Measurements from ENCODE around the gene PARD3.

The PARD3 gene

GRCh38 chr10:34734918-34735317 is 80.2 kb downstream of the PARD3 start:
- DNase-seq, result no peak
- Histone ChIP-seq H3K36me3 (ENCODE audit: control insufficient read depth, insufficient read depth, low read length) (no peaks in the 10 kb centered on the region), H3K4me3 (ENCODE audit: insufficient read depth, low read depth, low read length, poor library complexity, severe bottlenecking) (no peak overlapping the region), H3K4me1 (ENCODE audit: control insufficient read depth, insufficient read depth, low read length, poor library complexity, severe bottlenecking) (no peaks in the 10 kb centered on the region), H3K27me3 (replicated peaks; ENCODE audit: control insufficient read depth, insufficient read depth, low read length, poor library complexity, severe bottlenecking) (no peaks in the 10 kb centered on the region), H3K27ac (ENCODE audit: insufficient read depth, low read length, poor library complexity, severe bottlenecking) (no peak overlapping the region), H3K9me3 (ENCODE audit: control insufficient read depth, low read length) (no peaks in the 10 kb centered on the region)

GRCh38 chr10:34732926-34733325 is 82.2 kb downstream of the PARD3 start:
- Histone ChIP-seq H3K9me3 (ENCODE audit: control insufficient read depth, low read length) (no peaks in the 10 kb centered on the region), H3K4me3 (ENCODE audit: insufficient read depth, low read depth, low read length, poor library complexity, severe bottlenecking) (no peak overlapping the region)

GRCh38 chr10:34731885-34732701 is 83.0 kb downstream of the PARD3 start:
- DNase-seq, result no peak

More at GRCh38 chr10:34732926-34733325, 82.2 kb downstream of the PARD3 start:
- Histone ChIP-seq H3K27me3 (replicated peaks; ENCODE audit: control insufficient read depth, insufficient read depth, low read length, poor library complexity, severe bottlenecking) (no peaks in the 10 kb centered on the region), H3K4me1 (ENCODE audit: control insufficient read depth, insufficient read depth, low read length, poor library complexity, severe bottlenecking) (no peaks in the 10 kb centered on the region), H3K27ac (ENCODE audit: insufficient read depth, low read length, poor library complexity, severe bottlenecking) (no peak overlapping the region), H3K36me3 (ENCODE audit: control insufficient read depth, insufficient read depth, low read length) (no peaks in the 10 kb centered on the region)
- DNase-seq, result no peak

GRCh38 chr10:34731213-34731612 is 83.9 kb downstream of the PARD3 start:
- H3K27me3 ChIP-seq (replicated peaks; ENCODE audit: control insufficient read depth, insufficient read depth, low read length, poor library complexity, severe bottlenecking), result no peaks in the 10 kb centered on the region
- H3K9me3 ChIP-seq (ENCODE audit: control insufficient read depth, low read length), result no peaks in the 10 kb centered on the region
- H3K36me3 ChIP-seq (ENCODE audit: control insufficient read depth, insufficient read depth, low read length), result no peaks in the 10 kb centered on the region
- H3K4me1 ChIP-seq (ENCODE audit: control insufficient read depth, insufficient read depth, low read length, poor library complexity, severe bottlenecking), result no peaks in the 10 kb centered on the region
- no peak for DNase-seq
- no peak overlapping the region for H3K27ac ChIP-seq (ENCODE audit: insufficient read depth, low read length, poor library complexity, severe bottlenecking)
- no peak overlapping the region for H3K4me3 ChIP-seq (ENCODE audit: insufficient read depth, low read depth, low read length, poor library complexity, severe bottlenecking)

More at GRCh38 chr10:34731885-34732701, 83.0 kb downstream of the PARD3 start:
- H3K4me1 ChIP-seq (ENCODE audit: control insufficient read depth, insufficient read depth, low read length, poor library complexity, severe bottlenecking), result no peaks in the 10 kb centered on the region
- no peak overlapping the region for H3K4me3 ChIP-seq (ENCODE audit: insufficient read depth, low read depth, low read length, poor library complexity, severe bottlenecking)
- no peak overlapping the region for H3K27ac ChIP-seq (ENCODE audit: insufficient read depth, low read length, poor library complexity, severe bottlenecking)
- no peaks in the 10 kb centered on the region for H3K36me3 ChIP-seq (ENCODE audit: control insufficient read depth, insufficient read depth, low read length)
- no peaks in the 10 kb centered on the region for H3K9me3 ChIP-seq (ENCODE audit: control insufficient read depth, low read length)
- H3K27me3 ChIP-seq (replicated peaks; ENCODE audit: control insufficient read depth, insufficient read depth, low read length, poor library complexity, severe bottlenecking), result no peaks in the 10 kb centered on the region

- no peak overlapping the region for H3K27ac ChIP-seq (ENCODE audit: insufficient read depth, low read length, poor library complexity, severe bottlenecking)
- H3K27me3 ChIP-seq (replicated peaks; ENCODE audit: control insufficient read depth, insufficient read depth, low read length, poor library complexity, severe bottlenecking), result no peaks in the 10 kb centered on the region
- no peak for DNase-seq
- no peaks in the 10 kb centered on the region for H3K36me3 ChIP-seq (ENCODE audit: control insufficient read depth, insufficient read depth, low read length)
- no peak overlapping the region for H3K4me3 ChIP-seq (ENCODE audit: insufficient read depth, low read depth, low read length, poor library complexity, severe bottlenecking)
- H3K9me3 ChIP-seq (ENCODE audit: control insufficient read depth, low read length), result no peaks in the 10 kb centered on the region
- no peaks in the 10 kb centered on the region for H3K4me1 ChIP-seq (ENCODE audit: control insufficient read depth, insufficient read depth, low read length, poor library complexity, severe bottlenecking)
Measured at GRCh38 chr10:34730726-34731125, 84.4 kb downstream of the PARD3 start.

- Histone ChIP-seq H3K4me3 (ENCODE audit: insufficient read depth, low read depth, low read length, poor library complexity, severe bottlenecking) (no peak overlapping the region), H3K36me3 (ENCODE audit: control insufficient read depth, insufficient read depth, low read length) (no peaks in the 10 kb centered on the region), H3K27ac (ENCODE audit: insufficient read depth, low read length, poor library complexity, severe bottlenecking) (no peak overlapping the region), H3K27me3 (replicated peaks; ENCODE audit: control insufficient read depth, insufficient read depth, low read length, poor library complexity, severe bottlenecking) (no peaks in the 10 kb centered on the region), H3K4me1 (ENCODE audit: control insufficient read depth, insufficient read depth, low read length, poor library complexity, severe bottlenecking) (no peaks in the 10 kb centered on the region), H3K9me3 (ENCODE audit: control insufficient read depth, low read length) (no peaks in the 10 kb centered on the region)
- DNase-seq, result no peak
Measured at GRCh38 chr10:34729619-34730018, 85.5 kb downstream of the PARD3 start.

GRCh38 chr10:34728361-34728760 is 86.7 kb downstream of the PARD3 start:
- no peaks in the 10 kb centered on the region for H3K9me3 ChIP-seq (ENCODE audit: control insufficient read depth, low read length)
- DNase-seq, result no peak
- H3K4me3 ChIP-seq (ENCODE audit: insufficient read depth, low read depth, low read length, poor library complexity, severe bottlenecking), result no peak overlapping the region
- no peaks in the 10 kb centered on the region for H3K27me3 ChIP-seq (replicated peaks; ENCODE audit: control insufficient read depth, insufficient read depth, low read length, poor library complexity, severe bottlenecking)
- no peak overlapping the region for H3K27ac ChIP-seq (ENCODE audit: insufficient read depth, low read length, poor library complexity, severe bottlenecking)
- no peaks in the 10 kb centered on the region for H3K4me1 ChIP-seq (ENCODE audit: control insufficient read depth, insufficient read depth, low read length, poor library complexity, severe bottlenecking)
- H3K36me3 ChIP-seq (ENCODE audit: control insufficient read depth, insufficient read depth, low read length), result no peaks in the 10 kb centered on the region

- Histone ChIP-seq H3K36me3 (ENCODE audit: control insufficient read depth, insufficient read depth, low read length) (no peaks in the 10 kb centered on the region), H3K27me3 (replicated peaks; ENCODE audit: control insufficient read depth, insufficient read depth, low read length, poor library complexity, severe bottlenecking) (no peaks in the 10 kb centered on the region), H3K4me1 (ENCODE audit: control insufficient read depth, insufficient read depth, low read length, poor library complexity, severe bottlenecking) (no peaks in the 10 kb centered on the region), H3K9me3 (ENCODE audit: control insufficient read depth, low read length) (no peaks in the 10 kb centered on the region), H3K4me3 (ENCODE audit: insufficient read depth, low read depth, low read length, poor library complexity, severe bottlenecking) (no peak overlapping the region), H3K27ac (ENCODE audit: insufficient read depth, low read length, poor library complexity, severe bottlenecking) (no peak overlapping the region)
- DNase-seq, result no peak
Measured at GRCh38 chr10:34727595-34728033, 87.5 kb downstream of the PARD3 start.

GRCh38 chr10:34726862-34727261 is 88.2 kb downstream of the PARD3 start:
- DNase-seq, result no peak
- Histone ChIP-seq H3K27me3 (replicated peaks; ENCODE audit: control insufficient read depth, insufficient read depth, low read length, poor library complexity, severe bottlenecking) (no peaks in the 10 kb centered on the region), H3K9me3 (ENCODE audit: control insufficient read depth, low read length) (no peaks in the 10 kb centered on the region), H3K27ac (ENCODE audit: insufficient read depth, low read length, poor library complexity, severe bottlenecking) (no peak overlapping the region), H3K36me3 (ENCODE audit: control insufficient read depth, insufficient read depth, low read length) (no peaks in the 10 kb centered on the region), H3K4me1 (ENCODE audit: control insufficient read depth, insufficient read depth, low read length, poor library complexity, severe bottlenecking) (no peaks in the 10 kb centered on the region), H3K4me3 (ENCODE audit: insufficient read depth, low read depth, low read length, poor library complexity, severe bottlenecking) (no peak overlapping the region)

- Histone ChIP-seq H3K4me3 (ENCODE audit: insufficient read depth, low read depth, low read length, poor library complexity, severe bottlenecking) (no peak overlapping the region), H3K27ac (ENCODE audit: insufficient read depth, low read length, poor library complexity, severe bottlenecking) (no peak overlapping the region), H3K36me3 (ENCODE audit: control insufficient read depth, insufficient read depth, low read length) (no peaks in the 10 kb centered on the region), H3K9me3 (ENCODE audit: control insufficient read depth, low read length) (no peaks in the 10 kb centered on the region), H3K27me3 (replicated peaks; ENCODE audit: control insufficient read depth, insufficient read depth, low read length, poor library complexity, severe bottlenecking) (no peaks in the 10 kb centered on the region), H3K4me1 (ENCODE audit: control insufficient read depth, insufficient read depth, low read length, poor library complexity, severe bottlenecking) (no peaks in the 10 kb centered on the region)
- DNase-seq, result no peak
Measured at GRCh38 chr10:34723750-34724149, 91.3 kb downstream of the PARD3 start.
